ENCODE data around the gene ASPHD1. TPM values are rescaled to one million over a fixed set of nuclear protein-coding genes. Genes with fewer than 3 reads are reported as not detected.
"Not testable (repeated sequence)": the region's sequence is repeated elsewhere in the genome, so short reads cannot be mapped to it uniquely, and the experiment has no call there.

Gene ASPHD1
- total and polyA plus RNA-seq, 2 of the 4 experiments (the other 2 are of a cell fraction): 4.1 to 14.5 TPM

DNA sequence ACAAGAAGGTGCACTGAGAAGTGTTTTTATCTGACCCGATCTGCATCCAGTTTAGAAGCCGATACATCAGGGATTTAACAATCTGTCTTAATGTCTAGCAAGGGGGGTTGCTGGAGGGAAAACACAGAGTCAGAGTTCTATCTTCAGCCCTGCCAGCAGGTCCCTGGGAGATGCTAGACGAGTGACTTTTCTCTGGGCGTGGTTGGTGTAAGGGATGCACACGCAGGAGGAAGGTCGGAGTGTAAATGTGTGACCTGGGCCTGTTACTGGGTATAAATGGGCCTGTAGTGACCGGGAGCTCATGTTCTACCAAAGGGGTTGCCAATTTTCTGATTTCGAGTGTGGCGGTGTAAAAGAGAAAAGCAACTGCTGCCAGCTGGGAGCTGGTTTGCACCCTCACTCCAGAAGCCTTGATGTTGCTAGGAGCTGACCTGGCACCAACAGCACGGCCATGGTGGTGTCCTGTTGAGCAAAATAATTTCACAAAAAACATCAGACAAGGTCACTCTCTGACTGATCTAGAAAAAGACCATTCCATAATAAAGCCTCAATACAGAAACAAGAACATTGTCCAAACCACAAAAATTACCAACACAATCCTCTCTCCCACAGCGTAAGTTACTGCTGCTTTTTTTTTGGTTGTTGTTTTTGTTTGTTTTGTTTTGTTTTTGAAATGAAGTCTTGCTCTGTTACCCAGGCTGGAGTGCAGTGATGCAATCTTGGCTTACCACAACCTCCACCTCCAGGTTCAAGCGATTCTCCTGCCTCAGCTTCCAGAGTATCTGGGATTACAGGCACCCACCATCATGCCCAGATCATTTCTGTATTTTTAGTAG is 27.0 kb downstream of the ASPHD1 start (continued):
- no peak for TF ChIP-seq NFE2L2 (IDR thresholded peaks at IDR 0.05; ENCODE audit: low read depth, low read length)
- TF ChIP-seq MXI1 (IDR thresholded peaks at IDR 0.05; ENCODE audit: borderline replicate concordance, low read depth, low read length): no peak
- no peak for TF ChIP-seq CHD1 (IDR thresholded peaks at IDR 0.05; ENCODE audit: low read depth, low read length)

DNA sequence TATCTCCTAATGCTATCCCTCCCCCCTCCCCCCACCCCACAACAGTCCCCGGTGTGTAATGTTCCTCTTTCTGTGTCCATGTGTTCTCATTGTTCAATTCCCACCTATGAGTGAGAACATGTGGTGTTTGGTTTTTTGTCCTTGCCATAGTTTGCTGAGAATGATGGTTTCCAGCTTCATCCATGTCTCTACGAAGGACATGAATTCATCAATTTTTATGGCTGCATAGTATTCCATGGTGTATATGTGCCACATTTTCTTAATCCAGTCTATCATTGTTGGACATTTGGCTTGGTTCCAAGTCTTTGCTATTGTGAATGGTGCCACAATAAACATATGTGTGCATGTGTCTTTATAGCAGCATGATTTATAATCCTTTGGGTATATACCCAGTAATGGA is 31.5 kb downstream of the ASPHD1 start:
- H2BK5ac ChIP-seq (ENCODE audit: low read depth, low read length, poor library complexity, severe bottlenecking); intact Hi-C loops (cut with micrococcal nuclease); H3K27me3 ChIP-seq (ENCODE audit: control insufficient read depth, insufficient read depth, low read length); POLR2A ChIA-PET (ENCODE audit: unreplicated experiment); in situ Hi-C loops (cut with MboI; ENCODE audit: low sequenced_read_pairs); H2AFZ ChIP-seq (replicated peaks; ENCODE audit: low read length, poor library complexity); H2AK5ac ChIP-seq (ENCODE audit: low read depth, low read length); dilution Hi-C loops (cut with HindIII; ENCODE audit: low sequenced_read_pairs, unreplicated experiment); H3K4me1 ChIP-seq (ENCODE audit: control insufficient read depth, insufficient read depth, low read length); H3K18ac ChIP-seq (ENCODE audit: low read depth, low read length); BruUV-seq (replicated peaks); DNase-seq; H3K56ac ChIP-seq (ENCODE audit: extremely low read depth, insufficient read depth, low read length); H2BK20ac ChIP-seq (ENCODE audit: low read depth, low read length); H3K14ac ChIP-seq (replicated peaks; ENCODE audit: low read depth, low read length); H3K9ac ChIP-seq (ENCODE audit: low read depth, low read length); H3K36me3 ChIP-seq (ENCODE audit: control insufficient read depth, insufficient read depth, low read length); ATAC-seq (ENCODE audit: low read depth); CTCF ChIA-PET; H4K5ac ChIP-seq (ENCODE audit: low read depth, low read length); H3K4me3 ChIP-seq (ENCODE audit: insufficient read depth, low read depth, low read length); H2BK120ac ChIP-seq (ENCODE audit: low read depth, low read length); H2AK9ac ChIP-seq (replicated peaks; ENCODE audit: low read depth, low read length, poor library complexity); H3K9me3 ChIP-seq (ENCODE audit: control insufficient read depth, insufficient read depth, low read length); H3K27ac ChIP-seq (ENCODE audit: insufficient read depth, low read length); H4K8ac ChIP-seq (ENCODE audit: low read depth in 2 of 2, low read length in 2 of 2); H2BK15ac ChIP-seq (ENCODE audit: low read depth, low read length); H4K20me1 ChIP-seq (ENCODE audit: insufficient read depth, low read length); H4K91ac ChIP-seq (ENCODE audit: insufficient read depth, low read depth, low read length); H3K4me2 ChIP-seq (ENCODE audit: low read depth, low read length); H3K23ac ChIP-seq (ENCODE audit: low read depth, low read length); H3K4ac ChIP-seq (ENCODE audit: low read depth, low read length): not testable (repeated sequence)
- H3K9me1 ChIP-seq (ENCODE audit: insufficient read depth, low read length): peaks cover 11% of the 10 kb centered on the region; the same call in 1 of the 2 replicates
- no CpG with 5 or more reads among the region's 2 CpGs for WGBS, 2 experiments (ENCODE audit: extremely low coverage in 2 of 2, insufficient read length in 1 of 2)
- peaks cover 9 to 15% of the 10 kb centered on the region in 2 experiments; a peak in 3 of 4 replicates for H3K79me1 ChIP-seq (ENCODE audit: low read depth in 1 of 2, low read length in 2 of 2)

Data from IMR-90 (cell line).